Measurements from ENCODE around the gene DEFB121. TPM values are rescaled to one million over a fixed set of nuclear protein-coding genes. Genes with fewer than 3 reads are reported as not detected.

Gene DEFB121
- total and polyA plus RNA-seq, 2 of the 8 experiments (the other 6 are each of a cell fraction or from before 2014, with no cell fraction given): not detected

DNA sequence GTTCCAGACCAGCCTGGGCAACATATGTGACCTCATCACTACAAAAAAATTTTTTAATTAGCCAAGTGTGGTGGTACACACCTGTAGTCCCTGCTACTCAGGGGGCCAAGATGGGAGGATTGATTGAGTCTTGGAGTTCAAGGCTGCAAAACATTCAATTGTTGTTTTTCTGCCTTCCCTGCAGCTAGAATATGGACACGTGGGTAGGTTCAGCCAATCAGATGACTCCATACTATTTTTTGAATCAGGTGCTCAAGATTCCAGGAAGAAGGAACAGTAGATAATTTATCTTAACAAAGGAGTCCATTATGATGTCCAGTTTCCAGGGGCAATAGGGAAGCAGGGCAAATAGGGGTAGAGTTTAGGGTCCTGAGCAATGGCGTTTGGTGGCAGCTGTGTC, 13.2 kb downstream of the DEFB121 start:
- no peak overlapping the region for H4K5ac ChIP-seq (ENCODE audit: insufficient read length, low read depth, low read length)
- no peak for TF ChIP-seq KDM5A (IDR thresholded peaks at IDR 0.05; ENCODE audit: low read length)
- no peak for TF ChIP-seq GTF2F1 (IDR thresholded peaks at IDR 0.05; ENCODE audit: borderline replicate concordance, low read depth, low read length)
- TF ChIP-seq CBX8 (IDR thresholded peaks at IDR 0.05; ENCODE audit: borderline replicate concordance, low read depth, low read length): no peak
- TF ChIP-seq RNF2 (IDR thresholded peaks at IDR 0.05; ENCODE audit: borderline replicate concordance, low read depth, low read length, missing control alignments, poor library complexity, severe bottlenecking): no peak
- TF ChIP-seq CTBP2 (IDR thresholded peaks at IDR 0.05; ENCODE audit: borderline replicate concordance, insufficient read depth, insufficient read length, low read length): no peak
- no peak for TF ChIP-seq CHD1 (IDR thresholded peaks at IDR 0.05; ENCODE audit: low read depth, low read length)
- no peak for TF ChIP-seq BRCA1 (IDR thresholded peaks at IDR 0.05; ENCODE audit: low read depth, low read length)
- TF ChIP-seq JUND (IDR thresholded peaks at IDR 0.05; ENCODE audit: low read length): no peak
- no peak for TF ChIP-seq CBX5 (IDR thresholded peaks at IDR 0.05; ENCODE audit: low read depth, low read length)
- no peak for TF ChIP-seq HDAC2 (IDR thresholded peaks at IDR 0.05; ENCODE audit: borderline replicate concordance in 1 of 2, low read depth in 2 of 2, low read length in 2 of 2)
- TF ChIP-seq TCF12 (IDR thresholded peaks at IDR 0.05; ENCODE audit: low read depth, low read length): no peak
- TF ChIP-seq EZH2 (IDR thresholded peaks at IDR 0.05; ENCODE audit: low read depth, low read length, severe bottlenecking): no peak
- no peak for TF ChIP-seq RFX5 (IDR thresholded peaks at IDR 0.05; ENCODE audit: borderline replicate concordance, low read depth, low read length)
- H2AFZ ChIP-seq (ENCODE audit: low read length): no peak overlapping the region
- no peaks in the 10 kb centered on the region; the same call in 1 of the 2 replicates for H3K23me2 ChIP-seq (ENCODE audit: low read depth, low read length)
- DNase-seq (ENCODE audit: low read depth in 1 of 2, low spot score in 2 of 2) (no peak), FAIRE-seq (no peak)
- no peak overlapping the region for H3K14ac ChIP-seq (ENCODE audit: insufficient read length)
- H3K4me1 ChIP-seq (replicated peaks in 1 of 4; ENCODE audit: control insufficient read depth in 3 of 4, insufficient read depth in 4 of 4, low read length in 3 of 4): no peaks in the 10 kb centered on the region
- H2BK15ac ChIP-seq (ENCODE audit: low read length): no peak overlapping the region
- no peak overlapping the region for H4K8ac ChIP-seq (ENCODE audit: extremely low read depth, insufficient read depth, low read length)
- H3K4ac ChIP-seq (replicated peaks; ENCODE audit: insufficient read length, low read depth, low read length): no peak overlapping the region
- H4K91ac ChIP-seq (replicated peaks; ENCODE audit: insufficient read length, low read length): no peak overlapping the region
- no peak overlapping the region for H3K18ac ChIP-seq (ENCODE audit: extremely low read depth, low read length)
- H3K56ac ChIP-seq (replicated peaks; ENCODE audit: insufficient read length, low read depth, low read length): no peak overlapping the region
- no peak overlapping the region for H3K4me3 ChIP-seq (ENCODE audit: extremely low read depth in 1 of 4, insufficient read depth in 2 of 4, low read depth in 3 of 4, low read length in 4 of 4)
- H2BK120ac ChIP-seq (replicated peaks; ENCODE audit: low read depth, low read length): no peak overlapping the region
- CTCF ChIA-PET (ENCODE audit: partially characterized antibody): no interaction called here
- H3K36me3 ChIP-seq (ENCODE audit: control insufficient read depth in 2 of 4, insufficient read depth in 4 of 4, low read length in 3 of 4): no peaks in the 10 kb centered on the region
- no peak overlapping the region for H2BK20ac ChIP-seq (ENCODE audit: low read length)
- no peak overlapping the region for H2BK5ac ChIP-seq (ENCODE audit: low read depth, low read length)
- no peaks in the 10 kb centered on the region for H3K79me1 ChIP-seq (ENCODE audit: low read depth, low read length)
- H2AK5ac ChIP-seq (ENCODE audit: low read depth, low read length): no peak overlapping the region
- no peaks in the 10 kb centered on the region for H3K79me2 ChIP-seq (ENCODE audit: control insufficient read depth in 1 of 2, insufficient read depth in 2 of 2, low read length in 2 of 2)
- no peak overlapping the region for H3K27ac ChIP-seq (ENCODE audit: low read depth, low read length)
- no peak overlapping the region for H3K23ac ChIP-seq (ENCODE audit: insufficient read length)
- H4K20me1 ChIP-seq (replicated peaks in 1 of 2; ENCODE audit: control insufficient read depth in 1 of 2, insufficient read depth in 2 of 2, low read length in 2 of 2): no peaks in the 10 kb centered on the region
- no peak overlapping the region for H3K9ac ChIP-seq (replicated peaks in 1 of 4; ENCODE audit: extremely low read depth in 1 of 4, low read depth in 3 of 4, low read length in 3 of 4)
- H2BK12ac ChIP-seq (ENCODE audit: low read depth, low read length): no peak overlapping the region
- H3K4me2 ChIP-seq (ENCODE audit: insufficient read depth in 1 of 2, low read depth in 2 of 2, low read length in 2 of 2): no peak overlapping the region
- no peaks in the 10 kb centered on the region for H3K27me3 ChIP-seq (replicated peaks in 1 of 4; ENCODE audit: control insufficient read depth in 3 of 4, extremely low read depth in 1 of 4, insufficient read depth in 3 of 4, low read length in 3 of 4)
- peaks cover 66 to 79% of the 10 kb centered on the region in 2 experiments for H3K9me3 ChIP-seq (ENCODE audit: insufficient read depth in 2 of 2, low read depth in 1 of 2, low read length in 1 of 2)
- 62% methylated on average over 2 of the region's 2 CpGs; no CpG with 5 or more reads in 1 of the 2 experiments for WGBS, 2 experiments (ENCODE audit: extremely low coverage in 1 of 2, insufficient coverage in 1 of 2, insufficient read length in 1 of 2, insufficient replicate concordance in 2 of 2, low coverage in 1 of 2, low lambda C conversion rate in 2 of 2, missing lambda C conversion rate in 1 of 2)
- POLR2A ChIA-PET (ENCODE audit: partially characterized antibody): interaction anchor here (0.7 kb wide), 1 partner anchor 47 kb away, joined by 4 read pairs; the partner anchor contains the start of gene DEFB123
